ENCODE data around the gene ENOSF1.
"Not testable (repeated sequence)": the region's sequence is repeated elsewhere in the genome, so short reads cannot be mapped to it uniquely, and the experiment has no call there.

Gene ENOSF1

DNA sequence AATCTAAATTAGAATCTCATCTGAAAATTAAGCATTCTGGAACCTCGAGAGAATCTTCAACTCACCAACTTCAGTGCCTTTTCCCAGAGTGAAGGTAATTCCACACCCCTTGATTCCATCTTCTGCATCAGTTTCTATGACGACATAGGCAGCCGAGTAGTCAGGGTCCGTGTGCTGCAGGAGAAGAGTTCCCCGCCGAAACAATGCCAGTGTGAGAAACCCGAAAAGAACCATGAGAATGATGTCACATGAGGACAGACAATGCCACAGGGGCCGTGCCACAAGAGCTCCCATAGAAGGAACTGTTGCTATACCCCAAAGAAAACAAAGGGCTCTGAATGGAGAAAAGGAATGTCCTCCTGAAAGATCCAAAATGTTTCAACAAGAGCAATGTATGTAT lies 6.0 kb downstream of the ENOSF1 start:
- DNase-seq, result no peak

DNA sequence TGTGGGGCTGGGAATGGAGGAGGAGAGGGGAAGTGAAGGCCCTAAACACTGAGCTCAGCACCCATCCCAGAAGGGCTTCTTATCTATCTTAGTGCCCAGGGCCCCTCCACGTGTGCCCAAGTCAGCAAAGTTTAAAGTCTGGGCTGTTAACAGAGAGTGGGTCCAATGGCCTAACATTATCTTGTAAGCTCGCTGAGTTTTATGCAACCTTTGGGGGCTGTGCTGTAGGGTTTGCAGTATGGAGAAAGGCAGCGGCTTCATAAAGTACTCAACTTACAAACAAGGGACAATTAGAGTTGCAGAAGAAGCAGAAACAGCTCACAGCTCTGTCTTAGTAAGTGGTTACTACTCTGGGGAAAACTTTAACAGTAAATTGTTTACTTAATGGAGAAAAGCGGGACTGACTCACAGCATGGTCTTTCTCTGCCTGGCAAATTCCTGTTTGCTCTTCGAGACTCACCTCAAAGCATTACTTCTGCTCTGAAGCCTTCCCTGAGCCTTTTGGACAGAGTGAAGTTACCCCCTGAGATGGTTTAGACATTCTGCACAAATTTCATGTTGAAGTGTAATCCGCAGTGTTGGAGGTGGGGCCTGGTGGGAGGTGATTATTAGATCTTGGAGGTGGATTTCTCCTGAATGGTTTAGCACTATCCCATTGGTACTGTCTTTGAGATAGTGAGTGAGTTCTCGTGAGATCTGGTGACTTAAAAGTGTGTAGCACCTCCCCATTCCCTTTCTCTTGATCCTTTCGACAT lies 9.0 kb downstream of the ENOSF1 start:
- no peak for DNase-seq

DNA sequence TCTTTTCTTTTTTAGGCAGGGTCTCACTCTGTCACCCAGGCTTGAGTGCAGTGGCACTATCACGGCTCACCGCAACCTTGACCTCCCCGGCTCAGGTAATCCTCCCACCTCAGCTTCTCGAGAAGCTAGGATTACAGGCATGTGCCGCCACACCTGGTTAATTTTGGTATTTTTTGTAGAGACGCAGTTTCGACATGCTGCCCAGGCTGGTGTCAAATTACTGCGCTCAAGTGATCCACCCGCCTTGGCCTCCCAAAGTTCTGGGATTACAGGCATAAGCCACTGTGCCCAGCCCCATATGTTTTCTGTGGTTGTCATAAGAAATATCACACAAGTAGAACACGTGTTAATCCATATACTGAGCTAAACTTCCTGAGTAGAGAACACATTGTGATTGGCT lies 14.6 kb downstream of the ENOSF1 start:
- DNase-seq, result no peak

DNA sequence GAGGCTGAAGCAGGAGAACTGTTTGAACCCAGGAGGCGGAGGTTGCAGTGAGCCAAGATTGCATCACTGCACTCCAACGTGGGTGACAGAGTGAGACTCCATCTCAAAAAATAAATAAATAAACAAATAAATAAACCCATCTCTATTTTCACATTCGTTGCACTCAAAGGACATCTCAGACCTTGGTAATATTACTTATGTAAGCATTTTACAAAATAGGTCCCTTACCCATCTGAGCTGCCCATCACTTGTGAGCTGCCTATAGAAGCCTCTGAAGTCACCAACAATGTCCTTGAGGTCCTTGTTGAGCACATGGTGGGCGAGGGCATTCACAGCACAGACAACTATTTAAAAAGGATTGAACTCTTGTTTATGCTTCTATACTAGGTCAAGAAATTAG lies 15.4 kb downstream of the ENOSF1 start:
- no peak for DNase-seq

DNA sequence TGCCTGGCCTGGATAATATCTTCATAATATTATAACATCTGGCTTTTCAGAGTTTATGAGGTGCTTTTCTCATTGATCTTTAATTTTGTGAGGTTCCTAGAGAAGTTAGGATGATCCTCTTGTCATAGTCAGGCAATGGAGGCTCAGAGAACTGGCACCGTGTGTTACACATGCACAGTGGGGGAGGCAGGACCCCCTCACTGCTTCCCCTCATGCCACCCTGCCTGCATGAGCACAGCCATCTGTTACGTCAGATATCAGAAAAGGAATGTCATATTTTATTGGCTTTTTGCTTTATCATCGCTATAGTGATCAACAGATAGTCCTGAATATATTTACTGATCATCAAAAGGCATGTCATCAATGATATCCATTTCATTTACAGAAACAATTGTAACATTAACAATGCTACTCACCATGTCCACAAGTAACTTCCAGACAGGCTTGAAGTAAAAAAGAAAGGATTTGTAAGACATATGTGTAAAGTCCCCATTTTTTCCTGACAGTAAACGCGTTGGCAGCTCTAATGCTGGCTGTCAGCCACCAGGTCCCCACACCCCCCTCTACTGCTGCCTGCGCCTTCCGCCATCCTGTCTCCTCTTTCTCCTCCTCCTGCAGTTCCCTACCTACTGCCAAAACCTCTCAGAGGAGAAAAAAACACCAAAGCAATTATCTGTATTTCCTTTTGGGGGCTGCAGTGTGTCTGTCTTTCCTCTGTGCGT lies 18.8 kb downstream of the ENOSF1 start:
- DNase-seq, result no peak

DNA sequence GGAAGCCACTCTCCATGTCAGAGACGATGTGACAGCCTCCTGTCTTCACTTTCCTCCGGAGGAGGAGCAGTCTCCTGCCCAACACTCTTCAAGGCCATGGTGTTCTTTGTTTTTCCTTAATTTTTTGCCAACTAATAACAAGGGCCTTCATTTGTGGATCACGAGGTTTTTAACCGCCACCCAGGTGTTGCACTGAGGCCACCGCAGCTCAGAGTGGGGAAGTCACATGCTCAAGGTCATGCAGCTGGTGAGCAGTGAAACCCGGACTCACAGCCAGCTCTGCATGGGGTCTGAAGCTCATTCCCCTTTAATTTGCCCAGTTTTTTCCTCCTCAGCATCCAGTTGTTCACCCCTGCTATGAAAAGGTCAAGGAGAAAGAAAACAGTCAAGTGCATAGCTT lies 19.6 kb downstream of the ENOSF1 start:
- no peak for DNase-seq

DNA sequence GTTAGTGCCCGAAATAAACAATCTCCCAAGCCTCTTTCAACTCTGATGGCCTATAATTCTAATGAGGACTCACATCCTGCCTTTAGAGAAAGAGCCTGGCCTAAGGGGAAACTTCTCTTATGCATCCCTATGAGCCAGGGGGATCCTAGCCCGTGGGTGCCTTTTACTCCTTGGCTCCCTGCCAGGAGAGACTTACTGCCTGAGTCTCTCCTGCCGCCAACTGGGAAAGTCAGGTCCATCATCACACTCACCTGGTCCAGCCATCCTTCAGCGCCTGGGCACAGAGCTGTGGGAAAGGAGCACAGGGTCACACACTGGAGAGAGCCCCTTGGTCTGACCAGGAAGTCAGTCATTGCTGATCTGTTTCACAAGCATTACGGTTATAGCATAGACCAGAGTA lies 24.1 kb downstream of the ENOSF1 start:
- no peak for DNase-seq

DNA sequence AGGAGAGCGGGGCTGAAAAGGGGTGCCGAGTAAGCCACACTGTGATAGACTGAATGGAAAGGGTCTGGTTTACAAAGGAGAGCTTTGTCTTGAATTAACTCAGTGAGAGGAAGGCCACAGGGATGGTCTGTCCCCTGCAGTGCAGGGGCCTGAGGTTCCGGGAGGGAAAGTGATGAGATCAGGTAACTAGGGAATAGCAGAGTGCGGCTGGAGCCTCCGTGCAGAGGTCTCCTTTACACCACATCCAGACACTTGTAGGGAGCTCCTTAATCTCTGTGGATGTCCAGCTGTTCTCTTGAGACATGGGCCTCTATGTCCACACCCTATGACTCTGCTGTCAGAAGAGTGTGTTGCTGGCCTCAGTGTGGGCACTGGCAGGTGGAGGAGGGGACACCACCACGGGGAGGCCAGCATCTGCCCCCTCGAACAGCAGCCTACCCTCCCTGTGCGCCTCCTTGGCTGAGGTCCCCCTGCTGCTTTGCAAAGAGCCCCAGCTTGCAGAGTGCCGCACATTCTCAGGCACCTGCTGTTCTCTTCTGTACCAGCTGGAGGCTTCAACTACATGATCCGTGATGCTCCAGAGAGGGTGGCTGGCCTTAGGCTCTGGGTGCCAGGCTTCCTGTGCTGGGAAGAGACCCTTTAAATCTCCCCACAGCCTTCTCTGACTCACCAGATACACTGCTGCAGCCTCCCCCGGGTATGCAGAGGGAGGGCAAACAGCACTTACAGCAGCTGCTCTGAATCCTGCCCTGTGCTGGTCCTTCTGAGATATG lies 25.9 kb downstream of the ENOSF1 start:
- DNase-seq, result no peak

DNA sequence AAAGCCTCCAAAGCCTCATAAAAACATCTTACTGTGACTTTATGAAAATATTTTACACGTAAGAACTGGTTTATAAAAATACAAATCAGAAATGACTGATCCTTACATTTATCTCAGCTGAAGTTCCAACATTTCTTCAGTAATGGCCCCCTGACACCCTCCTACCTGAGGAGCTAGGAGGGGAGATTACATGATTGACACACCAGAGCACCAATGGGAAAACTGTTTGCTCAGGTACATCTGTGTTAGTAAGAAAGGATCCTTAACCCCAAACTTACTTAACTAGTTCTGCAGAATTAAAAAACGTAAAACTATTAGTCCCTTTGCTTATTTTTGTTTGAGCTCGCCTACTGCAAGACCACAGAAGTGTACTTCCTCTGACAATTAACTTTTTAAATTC lies 27.0 kb downstream of the ENOSF1 start:
- DNase-seq, result no peak

DNA sequence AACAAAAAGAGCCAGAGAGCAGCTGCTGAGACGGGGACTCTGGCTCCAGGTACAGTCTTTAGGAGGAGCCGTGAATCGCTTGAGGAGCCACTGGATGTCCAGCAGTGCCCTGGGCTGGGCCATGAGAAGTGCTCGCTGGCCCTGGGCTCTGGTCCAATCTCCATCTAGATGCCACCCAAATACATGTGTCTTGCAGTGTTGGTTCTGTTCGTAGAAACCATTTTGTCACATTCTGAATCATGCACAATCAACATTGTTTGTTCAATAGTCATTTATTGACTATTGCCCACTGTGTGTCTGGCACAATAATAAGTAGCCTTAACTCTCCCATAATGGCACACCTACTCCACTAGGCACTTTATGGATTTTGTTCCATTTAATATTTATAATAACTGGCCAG lies 28.9 kb downstream of the ENOSF1 start:
- DNase-seq, result no peak

DNA sequence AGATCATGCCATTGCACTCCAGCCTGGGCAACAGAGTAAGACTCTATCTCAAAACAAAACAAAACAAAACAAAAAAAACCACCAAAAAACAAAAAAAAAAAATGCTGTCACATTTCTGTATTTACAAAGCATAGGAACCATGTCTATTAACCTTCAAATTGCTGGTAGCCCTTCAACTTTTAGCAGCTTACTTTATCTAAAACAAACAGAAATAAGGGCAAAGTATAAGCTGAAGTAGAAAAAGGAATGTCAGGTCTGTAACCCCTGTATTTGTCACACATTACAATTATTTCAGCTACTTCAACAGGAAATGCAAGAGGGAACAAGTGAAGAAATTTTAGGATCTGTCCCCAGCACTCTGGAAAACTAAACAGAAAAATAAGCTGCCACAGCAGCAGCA lies 29.6 kb downstream of the ENOSF1 start:
- no peak for DNase-seq

DNA sequence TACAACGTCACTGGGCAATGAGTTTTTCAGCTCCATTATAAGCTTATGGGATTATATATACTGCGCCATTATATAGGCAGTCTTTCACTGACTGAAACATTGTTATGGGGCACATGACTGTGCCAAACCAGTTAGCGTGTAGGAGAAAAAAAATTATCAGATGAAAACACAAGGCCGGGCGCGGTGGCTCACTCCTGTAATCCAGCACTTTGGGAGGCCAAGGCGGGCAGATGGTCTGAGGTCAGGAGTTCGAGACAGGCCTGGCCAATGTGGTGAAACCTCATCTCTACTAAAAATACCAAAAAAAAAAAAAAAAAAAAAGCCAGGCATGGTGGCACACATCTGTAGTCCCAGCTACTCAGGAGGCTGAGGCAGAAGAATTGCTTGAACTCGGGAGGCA lies 30.0 kb downstream of the ENOSF1 start:
- not testable (repeated sequence) for DNase-seq

DNA sequence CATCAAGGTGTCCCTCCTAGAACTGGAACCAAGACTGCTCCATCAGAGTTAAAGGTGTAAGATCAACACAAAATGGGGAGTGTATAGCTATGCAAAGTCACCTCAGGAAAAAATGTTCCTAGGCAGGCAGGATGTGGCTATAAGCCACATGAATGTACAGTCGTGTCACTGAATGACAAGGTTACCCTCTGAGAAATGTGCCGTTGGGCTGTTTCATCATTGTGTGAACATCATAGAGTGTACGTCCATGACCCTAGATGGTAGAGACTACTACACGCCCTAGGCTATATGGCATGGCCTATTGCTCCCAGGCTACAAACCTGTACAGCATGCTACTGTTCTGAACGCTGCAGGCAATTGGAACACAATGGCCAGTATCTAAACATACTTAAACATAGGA lies 30.4 kb downstream of the ENOSF1 start:
- no peak for DNase-seq

DNA sequence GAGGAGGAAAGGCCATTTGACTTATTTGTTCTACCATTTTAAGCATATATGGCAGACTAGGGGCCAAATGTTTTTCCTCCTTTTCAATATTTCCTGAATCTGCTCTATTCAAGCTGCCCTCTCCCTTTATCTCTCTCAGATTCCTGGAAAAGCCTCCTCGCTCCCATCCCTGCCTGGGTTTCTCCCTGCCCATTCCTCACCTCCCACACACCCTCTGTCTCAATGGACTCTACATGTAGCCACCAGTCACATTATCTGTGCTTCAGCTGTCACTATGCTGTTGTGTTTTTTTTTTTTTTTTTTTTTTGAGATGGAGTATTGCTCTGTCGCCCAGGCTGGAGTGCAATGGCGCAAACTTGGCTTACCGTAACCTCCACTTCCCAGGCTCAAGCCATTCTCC lies 32.0 kb downstream of the ENOSF1 start:
- no peak for DNase-seq

DNA sequence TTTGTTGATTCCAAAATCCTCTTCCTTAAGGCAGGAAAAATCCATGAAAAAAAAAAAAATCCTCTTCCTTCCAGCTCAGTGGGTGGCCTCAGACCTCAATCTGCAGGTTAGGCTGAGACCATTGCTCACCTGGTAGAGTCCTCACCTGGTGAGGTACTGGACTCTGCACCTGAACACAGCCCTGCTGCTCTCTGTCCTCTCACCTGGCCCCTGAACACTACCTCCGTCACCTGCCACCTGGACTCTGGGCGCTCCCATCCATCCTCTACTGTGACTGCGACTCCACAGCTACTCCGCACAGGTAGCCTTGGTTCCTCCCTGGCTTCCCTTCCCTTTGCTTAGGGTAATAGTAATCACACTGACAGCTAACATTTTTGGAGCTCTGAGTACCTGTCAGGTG lies 32.9 kb downstream of the ENOSF1 start:
- no peak for DNase-seq

DNA sequence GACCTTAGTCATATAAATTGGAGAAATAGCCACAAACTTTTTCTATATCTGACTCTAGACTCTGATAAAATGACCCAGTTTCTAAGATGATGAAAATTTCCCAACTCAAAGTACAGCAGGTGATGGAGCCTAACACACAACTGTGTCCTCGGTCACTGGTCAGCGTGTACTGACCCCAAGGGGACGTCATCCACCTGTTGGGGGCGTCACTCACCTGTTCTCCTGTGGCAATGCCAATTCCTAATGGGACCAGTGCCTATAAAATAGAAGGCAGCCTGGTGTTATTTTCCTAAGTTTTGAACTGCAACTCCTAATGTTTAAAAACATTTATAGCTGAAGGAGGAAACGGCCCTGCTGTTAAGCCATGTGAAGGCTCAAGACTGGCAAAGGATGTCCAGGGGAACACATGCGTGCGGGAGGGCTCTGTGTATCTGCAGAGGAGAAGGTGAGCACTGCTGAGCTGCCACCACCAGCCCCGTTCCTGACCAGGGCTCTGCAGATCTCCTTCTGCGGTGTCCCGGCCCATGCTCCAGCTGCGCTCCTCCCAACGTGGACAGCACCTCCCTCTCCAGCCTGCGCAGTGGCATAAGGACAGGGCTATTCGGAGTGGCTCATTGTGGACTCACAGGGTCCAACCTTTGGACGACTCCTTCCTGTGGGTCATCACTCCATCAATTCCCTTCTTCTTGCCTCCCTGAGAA lies 33.8 kb downstream of the ENOSF1 start:
- DNase-seq, result no peak

DNA sequence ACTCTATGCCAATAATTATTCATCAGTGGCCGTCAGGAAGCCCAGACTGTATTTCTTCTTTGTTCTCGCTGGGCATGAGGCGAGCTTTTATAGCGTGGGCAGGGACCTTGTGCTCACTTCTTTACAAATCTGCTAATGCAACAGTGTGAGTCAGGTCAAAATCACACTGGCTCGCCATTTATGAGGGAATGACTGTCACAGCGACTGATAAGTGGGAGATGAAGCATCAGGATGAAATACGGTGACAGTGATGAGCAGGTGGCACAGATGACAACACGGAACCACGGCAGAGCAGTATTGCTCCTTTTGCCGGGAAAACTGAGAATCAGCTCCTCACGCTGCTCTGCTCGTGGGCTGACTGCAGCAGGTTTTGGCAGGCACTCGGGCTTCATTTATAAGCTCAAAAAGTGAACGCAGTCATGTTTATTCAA lies 34.5 kb downstream of the ENOSF1 start:
- DNase-seq, result no peak

DNA sequence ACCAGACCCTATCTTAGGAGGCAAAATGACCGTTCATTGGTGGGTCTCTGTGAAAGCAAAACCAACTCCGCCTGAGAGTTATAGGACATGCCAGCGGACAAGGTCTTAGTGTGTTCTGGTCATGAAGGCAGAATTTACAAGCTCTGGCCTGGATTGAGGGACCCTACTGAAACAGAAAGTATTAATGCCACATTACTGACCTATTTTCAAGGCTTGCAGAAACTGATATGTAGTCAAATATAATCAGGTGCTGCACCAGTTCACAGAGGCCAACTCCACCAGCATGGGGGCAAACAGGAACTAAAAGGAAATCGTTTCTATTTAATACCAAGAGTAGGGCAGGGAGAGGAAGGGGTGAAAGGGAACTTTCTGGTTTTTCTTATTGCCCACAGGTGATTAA lies 35.3 kb downstream of the ENOSF1 start:
- DNase-seq, result no peak

DNA sequence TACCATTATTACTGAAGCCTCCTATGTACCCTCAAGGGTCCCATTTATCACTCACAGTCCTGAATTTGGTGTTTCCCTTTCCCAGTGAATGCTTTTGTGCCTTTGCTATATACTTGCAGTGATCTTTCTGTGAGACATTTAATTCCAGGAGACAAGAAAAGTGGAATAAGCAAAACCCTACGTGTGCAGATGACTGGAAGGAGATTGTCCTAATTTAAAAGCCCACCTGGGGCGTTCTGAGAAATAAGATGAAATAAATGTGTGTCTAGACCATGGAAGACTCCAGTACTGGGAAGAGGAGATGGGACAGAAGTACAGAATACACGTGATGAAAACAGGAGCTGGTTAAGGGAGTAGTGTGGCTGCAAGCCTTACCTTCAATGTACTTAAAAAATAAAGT lies 35.7 kb downstream of the ENOSF1 start:
- no peak for DNase-seq

DNA sequence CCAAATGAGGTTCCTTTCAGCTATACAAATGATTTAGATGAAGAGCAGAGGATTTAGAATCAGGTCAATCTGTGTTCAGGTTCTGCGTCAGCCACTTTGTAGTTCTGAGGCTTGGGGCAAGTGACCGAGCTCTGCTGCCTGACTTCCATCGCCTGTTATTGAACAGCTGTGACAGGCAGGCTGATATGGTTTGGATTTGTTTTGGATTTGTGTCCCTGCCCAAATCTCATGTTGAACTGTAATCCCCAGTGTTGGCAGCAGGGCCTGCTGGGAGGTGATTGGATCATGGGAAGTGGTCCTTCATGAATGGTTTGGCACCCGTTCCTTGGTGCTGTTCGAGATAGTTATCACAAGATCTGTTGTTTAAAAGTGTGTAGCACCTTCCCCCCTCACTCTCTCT lies 36.4 kb downstream of the ENOSF1 start:
- no peak for DNase-seq

DNA sequence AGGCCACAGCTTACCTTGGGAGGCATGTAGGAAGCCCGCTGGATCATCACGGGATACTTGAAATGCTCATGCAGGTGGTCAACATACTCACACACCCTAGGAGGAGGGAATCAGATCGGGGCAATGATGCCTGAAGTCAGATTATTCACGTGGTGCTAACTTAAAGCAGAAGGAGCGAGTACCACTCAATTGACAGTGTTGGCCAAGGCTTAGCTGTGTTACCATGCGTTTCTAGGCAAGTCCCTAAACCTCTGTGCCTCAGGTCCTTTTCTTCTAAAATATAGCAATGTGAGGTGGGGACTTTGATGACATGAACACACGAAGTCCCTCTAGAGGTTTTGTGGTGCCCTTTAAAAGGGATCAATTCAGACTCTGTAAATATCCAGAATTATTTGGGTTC lies 37.1 kb downstream of the ENOSF1 start:
- no peak for DNase-seq

DNA sequence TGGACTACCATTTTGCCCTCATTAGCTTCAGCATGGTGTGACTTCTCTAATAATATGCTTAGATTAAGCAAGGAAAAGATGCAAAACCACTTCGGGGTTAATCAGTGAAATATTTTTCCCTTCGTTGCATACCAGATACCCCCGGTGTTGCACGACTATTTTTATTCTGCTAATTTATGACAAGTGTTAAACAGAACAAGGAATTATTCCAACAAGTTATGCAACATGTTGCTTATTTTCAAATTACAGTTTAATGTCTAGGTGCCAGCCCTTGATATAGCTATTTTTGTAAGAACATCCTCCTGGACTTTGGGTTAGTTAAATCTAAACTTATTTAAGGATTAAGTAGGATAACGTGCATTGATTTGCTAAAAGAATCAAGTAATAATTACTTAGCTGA lies 38.7 kb downstream of the ENOSF1 start:
- no peak for DNase-seq

DNA sequence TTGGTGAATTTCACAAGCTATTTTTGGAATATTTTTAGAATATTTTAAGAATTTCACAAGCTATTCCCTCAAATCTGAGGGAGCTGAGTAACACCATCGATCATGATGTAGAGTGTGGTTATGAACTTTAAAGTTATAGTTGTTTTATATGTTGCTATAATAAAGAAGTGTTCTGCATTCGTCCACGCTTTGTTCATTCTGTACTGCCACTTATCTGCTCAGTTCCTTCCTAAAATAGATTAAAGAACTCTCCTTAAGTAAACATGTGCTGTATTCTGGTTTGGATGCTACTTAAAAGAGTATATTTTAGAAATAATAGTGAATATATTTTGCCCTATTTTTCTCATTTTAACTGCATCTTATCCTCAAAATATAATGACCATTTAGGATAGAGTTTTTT lies 39.1 kb downstream of the ENOSF1 start:
- no peak for DNase-seq

Measured in effector CD4-positive, alpha-beta T cell (primary cell).